GDM1 (cell line): ENCODE measurements around the gene C16orf54.
"Not testable (repeated sequence)": the region's sequence is repeated elsewhere in the genome, so short reads cannot be mapped to it uniquely, and the experiment has no call there.

Experiments used
- DNase-seq: peaks from one replicate; lab custom pipeline; 2025; lab: John Stamatoyannopoulos, UW

C16orf54 gene

GRCh38 chr16:29767062-29767461, 21.3 kb upstream of the C16orf54 start:
- DNase-seq: no peak

GRCh38 chr16:29766571-29766970, 20.8 kb upstream of the C16orf54 start:
- DNase-seq: no peak

- DNase-seq: no peak
Measured at GRCh38 chr16:29765167-29766032, 19.6 kb upstream of the C16orf54 start.

GRCh38 chr16:29763326-29763725, 17.5 kb upstream of the C16orf54 start:
- no peak for DNase-seq

GRCh38 chr16:29761882-29762281, 16.1 kb upstream of the C16orf54 start:
- DNase-seq: no peak

- not testable (repeated sequence) for DNase-seq
Measured at GRCh38 chr16:29761280-29761651, 15.5 kb upstream of the C16orf54 start.

GRCh38 chr16:29760567-29761279, 14.9 kb upstream of the C16orf54 start:
- DNase-seq: no peak

GRCh38 chr16:29757950-29758466, 12.2 kb upstream of the C16orf54 start:
- DNase-seq: no peak

- DNase-seq: not testable (repeated sequence)
Measured at GRCh38 chr16:29757086-29757485, 11.3 kb upstream of the C16orf54 start.

- no peak for DNase-seq
Measured at GRCh38 chr16:29756654-29757053, 10.9 kb upstream of the C16orf54 start.

- DNase-seq: no peak
Measured at GRCh38 chr16:29753516-29753915, 7.7 kb upstream of the C16orf54 start.

GRCh38 chr16:29748760-29749149, 3.0 kb upstream of the C16orf54 start:
- not testable (repeated sequence) for DNase-seq

GRCh38 chr16:29747947-29748759, 2.4 kb upstream of the C16orf54 start:
- DNase-seq: no peak

- DNase-seq: not testable (repeated sequence)
Measured at GRCh38 chr16:29746518-29746917, 728 bp upstream of the C16orf54 start.

- peak; percentile 46 for DNase-seq
Measured at GRCh38 chr16:29745121-29745852, 503 bp downstream of the C16orf54 start.

GRCh38 chr16:29744541-29745101, 1.2 kb downstream of the C16orf54 start:
- DNase-seq: no peak

- DNase-seq: no peak
Measured at GRCh38 chr16:29743827-29744531, 1.8 kb downstream of the C16orf54 start.

- no peak for DNase-seq
Measured at GRCh38 chr16:29743475-29743826, 2.3 kb downstream of the C16orf54 start.

GRCh38 chr16:29742683-29743275, 3.0 kb downstream of the C16orf54 start:
- no peak for DNase-seq

- not testable (repeated sequence) for DNase-seq
Measured at GRCh38 chr16:29740630-29741015, 5.2 kb downstream of the C16orf54 start.
